ENCODE data around the gene KRTAP17-1.
"Not testable (repeated sequence)": the region's sequence is repeated elsewhere in the genome, so short reads cannot be mapped to it uniquely, and the experiment has no call there.

KRTAP17-1 gene

GRCh38 chr17:41301916-41302901 lies 13.3 kb downstream of the KRTAP17-1 start, which contains the start of gene KRTAP29-1:
KRTAP29-1 (minus strand) TSS chr17:41302851; CDS start chr17:41302851, 0 bp downstream.
- no peak for DNase-seq

GRCh38 chr17:41301204-41301790 lies 14.2 kb downstream of the KRTAP17-1 start:
- no peak for DNase-seq

- DNase-seq = no peak
Observed at GRCh38 chr17:41298458-41299135, 16.9 kb downstream of the KRTAP17-1 start.

GRCh38 chr17:41296846-41297245 lies 18.7 kb downstream of the KRTAP17-1 start:
- no peak for DNase-seq

GRCh38 chr17:41294016-41294415 lies 21.5 kb downstream of the KRTAP17-1 start:
- DNase-seq = no peak

GRCh38 chr17:41287050-41287449 lies 28.5 kb downstream of the KRTAP17-1 start:
- no peak for DNase-seq

- no peak for DNase-seq
Observed at GRCh38 chr17:41284546-41284945, 31.0 kb downstream of the KRTAP17-1 start.

- DNase-seq = no peak
Observed at GRCh38 chr17:41284043-41284442, 31.5 kb downstream of the KRTAP17-1 start.

GRCh38 chr17:41278176-41278955 lies 37.1 kb downstream of the KRTAP17-1 start:
- no peak for DNase-seq

GRCh38 chr17:41275648-41276190 lies 39.8 kb downstream of the KRTAP17-1 start, which contains the start of gene KRTAP9-7:
KRTAP9-7 (plus strand) TSS chr17:41275698; CDS start chr17:41275698, 0 bp downstream.
- DNase-seq = not testable (repeated sequence)

GRCh38 chr17:41271858-41272257 lies 43.7 kb downstream of the KRTAP17-1 start:
- no peak for DNase-seq

- DNase-seq = not testable (repeated sequence)
Observed at GRCh38 chr17:41271323-41271722, 44.2 kb downstream of the KRTAP17-1 start.

- no peak for DNase-seq
Observed at GRCh38 chr17:41267711-41268110, 47.8 kb downstream of the KRTAP17-1 start.

- DNase-seq = no peak
Observed at GRCh38 chr17:41265078-41265477, 50.4 kb downstream of the KRTAP17-1 start, which contains the start of gene KRTAP9-6. KRTAP9-6 (plus strand) TSS chr17:41265378; CDS start chr17:41265378, 0 bp downstream.

Data from 8988T (cell line).